Stomach (tissue), 4 donors: Measurements from ENCODE around the gene MTERF1.
"Not testable (repeated sequence)": the region's sequence is repeated elsewhere in the genome, so short reads cannot be mapped to it uniquely, and the experiment has no call there.

Source experiments
- CTCF ChIP-seq, 7 experiments: fragments of 450-650 bp in 4 of 7; fragments of 200-600 bp in 3 of 7; sonication (generic) in 3 of 7; IDR thresholded peaks; one replicate each; pipeline ENCODE4 v1.5.1; 2016 to 2019; ENCODE audit warnings: antibody characterized with exemption in 7 of 7, control low read depth in 2 of 7, mild to moderate bottlenecking in 1 of 7
- POLR2A ChIP-seq, 4 donors: fragments of 450-650 bp; IDR thresholded peaks; one replicate each; pipeline ENCODE4 v1.6.1; 2016; ENCODE audit warnings: antibody characterized with exemption in 4 of 4, control low read depth in 2 of 4, mild to moderate bottlenecking in 1 of 4, moderate library complexity in 1 of 4

- not testable (repeated sequence) for TF ChIP-seq CTCF, POLR2A (IDR thresholded peaks at IDR 0.05)
These were observed 8.0 kb upstream of the MTERF1 start for GRCh38 chr7:91888271-91889175.
